ENCODE measurements around the gene NRM. TPM values are rescaled to one million over a fixed set of nuclear protein-coding genes. Genes with fewer than 3 reads are reported as not detected.

The NRM gene
- total RNA-seq, 2 donors from 2014 or later: 11.7 to 24.2 TPM

DNA sequence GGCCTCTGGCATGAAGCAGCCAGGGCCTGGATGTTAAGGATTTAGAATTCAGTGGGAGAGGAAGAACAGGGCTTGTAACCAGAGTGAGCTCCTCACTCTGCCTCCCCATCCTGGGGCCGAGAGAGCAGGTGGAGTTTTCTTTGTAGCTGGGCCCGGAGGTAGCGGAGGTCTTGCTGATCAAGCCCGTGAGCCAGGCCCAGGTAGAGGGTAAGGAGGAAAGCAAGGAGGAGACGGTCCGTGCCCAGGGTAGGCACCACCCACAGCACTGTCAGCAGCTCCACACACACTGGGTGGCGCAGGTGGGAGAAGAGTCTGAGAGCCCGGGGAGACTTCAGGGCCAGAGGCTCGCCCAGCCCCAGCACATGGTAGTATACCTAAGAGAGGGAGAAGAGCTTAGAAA is 2.2 kb downstream of the NRM start:
- H3K9me3 Mint-ChIP-seq: no peaks in the 10 kb centered on the region
- no peak for ATAC-seq
- peaks cover 43 to 51% of the 10 kb centered on the region in 2 donors for H3K4me1 Mint-ChIP-seq (ENCODE audit: low read depth in 2 of 2)
- no peaks in the 10 kb centered on the region for H3K27me3 Mint-ChIP-seq
- DNase-seq (ENCODE audit: low spot score): no peak
- peaks cover 26% of the 10 kb centered on the region for H3K36me3 Mint-ChIP-seq
- H3K27ac Mint-ChIP-seq: peak overlapping the region; percentile 98
- H3K4me3 Mint-ChIP-seq: peak overlapping the region; percentile 100

DNA sequence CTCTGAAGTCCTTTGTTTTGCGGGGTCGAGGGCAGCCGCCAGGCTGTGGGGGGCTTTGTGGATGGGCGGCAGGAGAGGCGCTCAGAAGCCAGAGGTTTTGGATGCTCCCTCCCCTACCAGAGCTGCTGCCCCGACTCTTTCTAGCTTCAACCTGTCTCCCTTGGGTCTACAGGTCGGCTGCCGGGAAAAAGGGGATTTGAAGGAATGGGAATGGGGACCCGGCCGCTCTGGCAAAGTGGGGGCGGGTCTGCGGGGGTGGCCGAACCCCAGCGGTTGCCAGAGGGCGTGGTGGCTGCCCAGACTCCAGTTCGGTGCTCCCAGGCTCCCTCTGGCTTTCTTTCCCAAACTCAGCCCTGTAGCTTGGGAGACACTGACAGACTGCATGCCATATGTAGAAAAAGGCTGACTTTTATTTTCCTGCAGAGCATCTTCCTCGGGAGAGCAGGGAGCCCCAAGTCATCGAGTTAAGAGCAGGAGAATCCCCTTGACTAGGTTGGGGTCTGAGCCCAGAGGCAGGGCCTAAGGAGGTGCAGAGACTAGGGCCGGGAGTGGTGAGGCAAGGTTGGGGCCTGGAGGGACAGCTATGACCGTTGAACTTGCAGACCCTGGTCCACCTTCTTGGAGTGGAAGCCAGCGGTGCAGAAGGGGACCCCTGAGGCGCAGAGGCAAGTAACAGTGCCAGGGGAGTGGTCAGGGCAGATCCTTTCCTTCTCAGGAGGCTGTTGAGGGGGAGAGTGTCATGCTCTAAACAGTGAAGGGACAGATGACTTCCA is 2.9 kb downstream of the NRM start:
- DNase-seq (ENCODE audit: low spot score): no peak
- ATAC-seq: no peak
- Mint-ChIP-seq H3K4me3 (peak overlapping the region; percentile 100), H3K9me3 (no peaks in the 10 kb centered on the region), H3K36me3 (peaks cover 31% of the 10 kb centered on the region), H3K27ac (peak overlapping the region; percentile 98), H3K4me1 (ENCODE audit: low read depth in 2 of 2) (peaks cover 45 to 53% of the 10 kb centered on the region in 2 donors), H3K27me3 (no peaks in the 10 kb centered on the region)

DNA sequence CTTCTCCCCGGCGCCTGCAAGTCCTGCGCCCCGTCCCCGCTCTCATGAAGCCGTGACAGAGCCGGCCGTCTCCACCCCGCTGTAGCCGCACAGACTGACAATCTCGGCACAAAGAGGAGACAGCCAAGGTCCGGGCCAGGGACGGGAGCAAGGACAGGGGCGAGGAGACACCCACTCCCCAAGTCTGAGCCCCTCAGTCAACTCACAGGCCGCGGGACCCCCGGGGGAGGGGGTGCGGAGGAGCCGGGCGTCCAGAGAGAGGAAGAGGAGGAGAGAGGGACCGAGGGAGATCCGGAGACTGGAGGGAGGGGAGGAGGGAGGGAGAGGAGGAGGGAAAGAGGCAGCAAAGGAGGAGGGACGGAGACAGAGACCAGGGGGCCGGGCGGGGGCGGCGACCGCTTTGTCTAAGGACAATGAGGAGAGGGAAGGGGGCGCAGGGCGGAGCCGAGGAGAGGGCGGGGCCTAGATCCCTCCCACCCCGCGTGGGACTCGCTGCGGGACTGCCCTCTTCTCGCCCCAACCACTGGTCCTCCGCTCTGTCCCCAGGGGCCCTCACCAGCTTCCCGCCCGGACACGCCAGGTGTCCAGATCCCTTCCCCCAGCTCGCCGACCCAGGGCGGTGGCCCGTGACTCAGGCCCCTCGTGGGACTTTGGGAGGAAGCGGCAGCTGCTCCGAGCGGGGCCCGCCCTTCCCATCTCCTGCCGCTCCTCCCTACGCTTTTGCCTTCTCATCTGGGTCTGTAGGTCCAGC is 3.7 kb downstream of the NRM start:
- H3K4me1 Mint-ChIP-seq (ENCODE audit: low read depth in 2 of 2): peaks cover 50 to 60% of the 10 kb centered on the region in 2 donors
- peak overlapping the region; percentile 98 for H3K27ac Mint-ChIP-seq
- H3K4me3 Mint-ChIP-seq: peak overlapping the region; percentile 100
- no peaks in the 10 kb centered on the region for H3K9me3 Mint-ChIP-seq
- ATAC-seq: peak; percentile 60 to 77
- peaks cover 35% of the 10 kb centered on the region for H3K36me3 Mint-ChIP-seq
- H3K27me3 Mint-ChIP-seq: no peaks in the 10 kb centered on the region
- DNase-seq (ENCODE audit: low spot score): peak; percentile 93

DNA sequence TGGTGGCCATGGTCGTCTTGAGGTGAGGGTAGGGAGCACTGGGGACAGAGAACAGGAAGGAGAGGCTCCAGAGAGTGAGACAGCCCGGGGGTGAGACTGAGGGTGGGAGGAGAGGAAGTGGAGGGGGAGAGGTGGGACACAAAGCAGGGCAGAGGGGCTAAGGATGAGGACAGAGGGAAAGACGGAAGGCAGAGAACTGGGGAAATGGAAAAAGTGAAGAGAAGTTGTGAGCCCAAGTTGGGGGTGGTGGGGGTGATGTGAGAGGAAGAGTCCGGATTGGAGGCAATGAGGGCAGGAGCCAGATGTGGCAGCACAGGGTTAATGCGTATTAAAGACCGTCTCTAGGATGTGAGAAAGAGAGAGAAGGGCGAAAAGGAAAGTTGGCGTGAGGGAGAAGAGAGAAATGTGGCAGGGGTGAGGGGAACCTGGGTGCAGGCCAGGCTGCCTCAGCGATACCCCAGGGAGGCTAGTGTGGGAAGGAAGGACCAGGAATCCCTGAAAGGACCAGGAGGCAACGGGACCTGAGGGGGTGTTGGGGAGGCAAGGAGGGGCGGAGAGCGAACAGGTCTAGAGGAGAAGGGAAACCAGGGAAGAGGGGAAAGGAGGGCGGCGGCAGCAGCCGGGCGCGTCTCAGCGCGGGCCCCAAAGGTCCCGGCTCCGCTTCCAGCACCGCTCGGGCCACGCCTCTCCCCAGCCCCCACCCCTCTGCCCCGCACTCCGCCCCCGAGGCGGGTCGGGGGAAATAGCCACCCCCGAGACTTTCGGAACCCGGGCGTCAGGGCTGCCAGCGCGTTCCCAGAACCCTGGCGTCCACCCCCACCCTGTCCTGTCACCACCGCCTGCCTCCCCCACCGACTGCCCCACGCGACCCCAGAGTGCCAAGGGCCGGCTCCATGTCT is 4.5 kb downstream of the NRM start, which contains the start of gene PPP1R18:
Gene PPP1R18 (minus strand): TSS at position 637 of the 899 bp plus-strand sequence. CDS start 627 bp downstream, at position 10.
- Mint-ChIP-seq H3K4me1 (ENCODE audit: low read depth in 2 of 2) (peaks cover 57 to 68% of the 10 kb centered on the region in 2 donors), H3K4me3 (peak within 1 kb of the TSS; percentile 100), H3K9me3 (no peaks in the 10 kb centered on the region), H3K27ac (peak within 1 kb of the TSS; percentile 98), H3K27me3 (no peaks in the 10 kb centered on the region), H3K36me3 (peaks cover 43% of the 10 kb centered on the region)
- ATAC-seq (peak; percentile 61 to 69), DNase-seq (ENCODE audit: low spot score) (peak; percentile 84)

DNA sequence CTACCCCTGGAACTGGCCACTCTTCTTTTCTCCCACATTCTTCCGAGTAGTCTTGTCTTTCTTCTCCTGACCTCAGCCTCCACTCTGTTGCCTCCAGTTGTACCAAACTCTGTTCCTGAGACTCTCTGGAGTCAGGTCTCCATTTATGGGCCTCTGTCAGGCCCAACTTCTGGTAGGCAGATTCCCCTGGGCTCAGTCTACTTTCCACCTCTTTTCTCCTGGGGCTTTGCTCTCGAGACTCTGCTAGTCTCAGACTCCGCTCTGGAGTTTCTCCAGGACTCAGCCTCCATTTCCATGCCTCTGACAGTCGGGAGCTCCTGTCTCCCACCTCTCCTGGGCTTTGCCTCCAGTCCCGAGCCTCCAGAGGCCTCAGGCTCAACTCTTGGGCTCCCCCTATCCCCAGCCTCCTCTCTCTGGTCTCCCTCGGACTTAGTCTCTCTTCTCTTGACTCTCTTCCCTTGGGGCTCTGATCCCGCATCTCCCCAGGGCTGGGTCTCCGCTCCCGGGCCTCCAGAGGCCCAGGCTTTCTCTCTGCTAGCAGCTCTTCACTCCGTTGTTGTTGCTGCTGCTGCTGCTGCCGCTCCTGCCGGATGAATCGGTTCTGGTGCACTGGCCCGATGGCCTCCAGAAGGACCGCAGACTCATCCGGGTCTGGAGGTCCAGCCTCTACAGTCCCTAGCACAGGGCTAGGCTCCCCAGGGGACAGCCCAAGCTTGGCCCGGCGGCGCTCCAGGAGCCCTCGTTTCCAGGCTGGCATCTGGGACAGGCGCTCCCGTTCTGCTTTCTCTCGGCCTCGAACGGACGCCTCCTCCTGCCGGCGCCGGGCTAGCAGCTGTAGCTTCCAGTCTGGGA is 5.4 kb downstream of the NRM start:
- DNase-seq (ENCODE audit: low spot score): no peak
- Mint-ChIP-seq H3K4me3 (peak overlapping the region; percentile 100), H3K36me3 (peaks cover 48% of the 10 kb centered on the region), H3K27ac (peak overlapping the region; percentile 98), H3K4me1 (ENCODE audit: low read depth in 2 of 2) (peaks cover 60 to 69% of the 10 kb centered on the region in 2 donors), H3K27me3 (no peaks in the 10 kb centered on the region), H3K9me3 (no peaks in the 10 kb centered on the region)
- ATAC-seq: no peak

DNA sequence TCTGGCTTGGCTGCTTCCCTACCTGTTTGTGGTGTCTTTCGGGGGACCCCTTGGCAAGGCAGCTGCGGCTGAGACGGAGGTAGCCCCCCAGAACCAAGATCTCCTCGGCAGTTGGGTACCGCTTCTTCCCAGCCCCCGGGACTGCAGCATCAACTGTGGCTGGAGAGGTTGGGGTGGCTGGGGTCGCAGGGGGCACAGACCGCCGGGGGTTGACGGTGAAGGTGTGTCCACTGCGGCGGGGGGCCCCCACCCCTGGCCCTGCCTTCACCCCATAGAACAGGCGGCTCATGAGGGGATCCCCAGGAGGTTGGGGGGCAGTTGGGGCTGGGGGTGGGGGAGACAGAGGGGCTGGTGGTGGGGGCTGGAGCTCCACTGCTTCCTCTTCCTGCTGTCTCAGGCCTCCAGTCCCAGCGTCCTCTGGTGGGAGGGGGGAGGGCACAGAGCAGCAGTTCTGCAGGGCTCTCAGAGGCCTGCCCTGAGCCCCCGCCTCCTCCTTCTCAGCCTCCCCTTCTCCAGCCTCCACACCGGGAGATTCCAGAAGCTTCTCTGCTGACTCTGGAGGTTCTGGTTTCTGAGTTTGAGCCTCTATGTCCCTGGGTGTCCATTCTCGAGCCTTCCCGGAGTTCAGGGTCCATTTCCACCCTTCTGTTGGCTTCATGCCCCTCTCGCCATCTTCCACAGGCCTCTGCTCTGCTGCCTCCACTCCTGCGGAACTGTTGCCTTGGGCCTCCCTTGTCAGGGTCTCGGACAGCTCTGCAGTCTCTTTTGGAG is 6.2 kb downstream of the NRM start:
- Mint-ChIP-seq H3K4me3 (peak overlapping the region; percentile 100), H3K4me1 (ENCODE audit: low read depth in 2 of 2) (peaks cover 60 to 68% of the 10 kb centered on the region in 2 donors)
- ATAC-seq: no peak

DNA sequence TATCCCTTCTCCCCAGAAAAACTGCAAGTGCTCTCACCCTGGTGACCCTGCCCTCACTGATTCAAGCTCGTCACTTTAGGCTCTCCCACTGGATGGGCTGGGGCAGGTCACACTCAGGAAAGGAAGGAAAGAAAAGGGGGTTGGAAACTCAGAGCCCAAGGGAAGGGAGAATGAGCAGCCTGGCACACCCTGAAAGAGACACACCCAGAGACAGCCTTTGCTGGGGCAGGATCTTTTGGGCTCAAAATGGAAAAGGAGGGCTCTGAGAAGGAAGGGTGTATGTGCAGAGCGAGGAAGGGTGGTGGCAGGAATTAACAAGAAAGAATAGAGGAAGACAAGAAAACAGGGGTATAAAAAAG is 6.8 kb downstream of the NRM start:
- Mint-ChIP-seq H3K4me1 (ENCODE audit: low read depth in 2 of 2) (peaks cover 61 to 68% of the 10 kb centered on the region in 2 donors), H3K9me3 (no peaks in the 10 kb centered on the region), H3K36me3 (peaks cover 53% of the 10 kb centered on the region), H3K4me3 (peak overlapping the region; percentile 100), H3K27me3 (no peaks in the 10 kb centered on the region), H3K27ac (peak overlapping the region; percentile 98)
- no peak for ATAC-seq
- no peak for DNase-seq (ENCODE audit: low spot score)

More for the DNA sequence above, 6.2 kb downstream of the NRM start:
- DNase-seq (ENCODE audit: low spot score): peak; percentile 80
- H3K36me3 Mint-ChIP-seq: peaks cover 51% of the 10 kb centered on the region
- peak overlapping the region; percentile 98 for H3K27ac Mint-ChIP-seq
- no peaks in the 10 kb centered on the region for H3K9me3 Mint-ChIP-seq
- no peaks in the 10 kb centered on the region for H3K27me3 Mint-ChIP-seq

DNA sequence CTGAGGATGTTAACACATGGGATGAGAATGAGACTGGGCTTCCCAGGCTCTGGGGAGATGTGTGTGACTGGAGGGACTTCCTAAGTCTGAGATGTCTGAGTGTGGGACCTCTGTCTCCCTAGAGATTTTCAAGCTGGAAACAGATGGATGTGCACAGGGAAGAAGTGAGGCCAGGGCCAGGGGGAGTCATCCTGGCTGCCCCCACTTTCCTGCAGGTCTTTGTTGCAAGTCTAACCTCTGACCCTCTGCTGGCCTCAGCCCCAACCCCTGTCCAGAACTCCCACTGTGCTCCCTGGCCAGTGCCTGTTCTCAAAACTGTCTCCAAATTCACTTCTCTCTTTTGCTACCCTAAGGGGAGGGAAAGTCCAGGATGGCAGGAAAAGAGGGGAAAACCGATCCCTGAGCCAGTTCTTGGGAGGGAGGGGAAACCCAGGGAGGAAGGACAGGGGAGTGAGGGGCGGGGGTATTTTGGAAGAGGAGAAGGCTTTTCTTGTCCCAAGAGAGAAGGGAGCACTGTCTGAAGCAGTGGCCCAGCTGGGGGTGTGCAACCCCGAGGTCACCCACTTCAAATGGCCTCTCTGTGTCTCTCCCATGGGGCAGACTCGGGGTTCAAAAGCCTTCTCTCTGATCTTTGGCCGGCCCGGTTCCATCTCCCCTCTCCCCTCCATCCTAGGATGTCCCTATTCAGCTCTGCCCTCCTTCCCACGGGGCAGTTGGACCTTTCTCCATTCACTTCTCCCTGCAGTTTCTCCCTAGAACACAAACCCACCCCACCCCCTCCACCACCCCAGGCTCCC is 7.4 kb downstream of the NRM start:
- ATAC-seq (no peak), DNase-seq (ENCODE audit: low spot score) (no peak)
- no peaks in the 10 kb centered on the region for H3K27me3 Mint-ChIP-seq
- peaks cover 53% of the 10 kb centered on the region for H3K36me3 Mint-ChIP-seq
- H3K4me1 Mint-ChIP-seq (ENCODE audit: low read depth in 2 of 2): peaks cover 59 to 65% of the 10 kb centered on the region in 2 donors
- H3K27ac Mint-ChIP-seq: peak overlapping the region; percentile 98
- H3K4me3 Mint-ChIP-seq: peak overlapping the region; percentile 100
- no peaks in the 10 kb centered on the region for H3K9me3 Mint-ChIP-seq

DNA sequence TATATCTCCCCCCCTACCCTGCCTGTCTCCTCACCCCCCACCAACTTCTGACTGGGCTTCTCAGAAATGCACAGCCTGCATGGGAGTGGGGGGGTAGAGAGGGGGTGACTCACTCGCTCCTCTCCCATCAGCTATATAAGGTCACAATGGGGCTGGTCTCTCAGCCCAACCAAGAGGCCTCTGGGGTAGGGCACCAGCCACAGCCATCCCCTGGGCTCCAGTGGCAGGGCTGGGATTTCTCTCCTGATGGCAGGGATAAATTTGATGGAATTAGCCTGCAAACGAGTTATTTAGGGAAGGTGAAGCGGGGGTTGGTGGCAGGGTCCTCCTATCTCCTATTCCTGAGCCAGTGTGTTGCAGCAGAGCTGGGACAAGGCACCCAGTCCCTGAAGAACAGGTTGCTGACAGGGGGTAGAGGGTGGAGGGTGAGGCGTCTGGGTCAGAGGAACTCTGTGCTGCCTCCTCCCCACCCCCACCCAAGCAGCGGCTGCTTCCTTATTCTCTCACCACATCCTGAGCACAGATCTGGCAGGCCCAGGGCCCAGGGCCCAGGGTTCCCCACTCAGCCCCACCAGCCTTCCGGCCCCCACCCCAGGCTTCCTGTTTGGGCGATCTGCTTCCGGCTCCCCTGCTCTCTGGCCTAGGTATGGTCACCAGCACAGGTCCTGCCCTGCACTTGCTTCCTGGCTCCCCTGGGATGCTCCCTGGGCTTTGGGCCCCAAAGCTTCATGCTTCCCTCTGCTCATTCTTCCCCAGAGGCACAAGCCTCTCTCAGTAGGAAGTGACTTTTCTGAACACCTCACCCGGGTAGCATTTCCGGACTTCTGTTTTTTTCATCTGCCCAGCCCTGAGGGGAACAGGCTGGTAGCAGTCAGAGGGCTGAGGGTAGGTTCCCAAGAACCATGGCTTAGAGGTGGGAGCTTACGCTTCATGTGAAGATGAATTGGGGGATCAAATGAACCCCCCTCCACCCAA is 8.4 kb downstream of the NRM start:
- peak overlapping the region; percentile 100 for H3K4me3 Mint-ChIP-seq
- peak overlapping the region; percentile 98 for H3K27ac Mint-ChIP-seq
- peaks cover 53% of the 10 kb centered on the region for H3K36me3 Mint-ChIP-seq
- no peaks in the 10 kb centered on the region for H3K9me3 Mint-ChIP-seq
- peaks cover 49 to 56% of the 10 kb centered on the region in 2 donors for H3K4me1 Mint-ChIP-seq (ENCODE audit: low read depth in 2 of 2)
- H3K27me3 Mint-ChIP-seq: no peaks in the 10 kb centered on the region
- peak; percentile 94 for DNase-seq (ENCODE audit: low spot score)
- peak; percentile 82 for ATAC-seq

DNA sequence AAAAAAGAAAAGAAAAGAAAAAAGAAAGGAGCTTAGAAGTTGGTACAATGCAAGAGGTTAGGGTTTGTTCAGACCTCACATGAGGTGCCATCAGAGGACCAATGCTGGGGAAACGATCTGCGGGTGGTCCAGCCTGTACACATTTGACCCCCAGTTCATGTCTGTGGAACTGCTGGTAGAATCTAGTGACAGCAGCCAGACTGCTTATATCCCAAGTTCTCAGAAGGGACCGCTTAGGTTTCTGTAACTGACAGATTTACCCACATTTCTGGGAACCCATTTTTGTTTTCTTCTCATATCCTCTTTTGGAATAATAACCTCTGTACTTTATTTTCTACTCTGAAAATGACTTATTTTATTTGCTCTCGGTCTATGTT is 9.0 kb downstream of the NRM start:
- H3K4me1 Mint-ChIP-seq (ENCODE audit: low read depth in 2 of 2): peaks cover 49 to 55% of the 10 kb centered on the region in 2 donors
- peak overlapping the region; percentile 98 for H3K27ac Mint-ChIP-seq
- H3K27me3 Mint-ChIP-seq: no peaks in the 10 kb centered on the region
- DNase-seq (ENCODE audit: low spot score): no peak
- H3K4me3 Mint-ChIP-seq: peak overlapping the region; percentile 100
- no peak for ATAC-seq
- H3K9me3 Mint-ChIP-seq: no peaks in the 10 kb centered on the region
- H3K36me3 Mint-ChIP-seq: peaks cover 53% of the 10 kb centered on the region

All from natural killer cell treated with Interleukin-12 subunit alpha and Interleukin-12 subunit beta and Interleukin-15 and Interleukin-18, amount 100 ng/mL, for 72 hours (primary cell).